GDM1 (cell line): Measurements from ENCODE around the gene MISP.

Experiments
- DNase-seq: peaks from one replicate; lab custom pipeline; 2025; lab: John Stamatoyannopoulos, UW

Gene MISP

DNA sequence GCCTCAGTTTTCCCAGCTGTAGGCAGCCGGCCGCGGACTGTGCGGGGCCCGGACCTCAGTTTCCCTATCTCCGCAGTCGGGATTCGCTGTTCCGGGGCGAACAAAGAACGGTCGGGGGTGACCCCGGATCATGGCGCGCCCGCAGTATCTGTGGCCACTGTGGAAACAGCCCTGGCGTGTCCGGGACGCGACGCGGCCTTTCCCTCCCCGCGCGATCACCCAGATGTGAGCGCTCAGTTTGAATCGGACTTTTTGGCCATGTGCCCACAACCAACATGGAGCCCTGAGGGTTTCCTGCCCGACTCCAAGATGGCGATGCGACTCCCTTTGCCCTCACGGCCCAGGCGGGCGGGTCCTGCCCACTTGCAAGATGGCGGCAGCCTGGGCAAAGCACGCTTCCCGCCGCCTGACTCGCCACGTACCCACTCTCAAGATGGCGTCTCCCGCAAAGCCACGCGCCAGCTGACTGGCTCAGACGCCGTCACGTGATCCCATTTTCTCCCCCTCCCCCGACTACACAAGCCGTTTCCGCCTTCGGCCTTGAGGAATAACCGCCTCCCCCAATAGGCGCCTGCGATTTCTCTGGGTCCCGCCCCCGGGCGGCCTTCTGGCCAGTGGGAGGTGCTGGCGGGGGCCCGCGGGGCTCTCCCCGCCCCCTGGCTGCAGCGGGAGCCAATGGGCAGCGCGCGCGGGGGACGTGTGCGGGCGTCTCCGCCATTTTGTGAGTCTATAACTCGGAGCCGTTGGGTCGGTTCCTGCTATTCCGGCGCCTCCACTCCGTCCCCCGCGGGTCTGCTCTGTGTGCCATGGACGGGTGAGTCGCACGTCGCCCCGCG lies 46.0 kb downstream of the MISP start, which contains the start of gene PTBP1:
Gene PTBP1, plus strand, starts transcription at position 761 of the 836 bp plus-strand sequence. Its CDS starts 46 bp downstream, at position 807.
- DNase-seq = peak; percentile 100

DNA sequence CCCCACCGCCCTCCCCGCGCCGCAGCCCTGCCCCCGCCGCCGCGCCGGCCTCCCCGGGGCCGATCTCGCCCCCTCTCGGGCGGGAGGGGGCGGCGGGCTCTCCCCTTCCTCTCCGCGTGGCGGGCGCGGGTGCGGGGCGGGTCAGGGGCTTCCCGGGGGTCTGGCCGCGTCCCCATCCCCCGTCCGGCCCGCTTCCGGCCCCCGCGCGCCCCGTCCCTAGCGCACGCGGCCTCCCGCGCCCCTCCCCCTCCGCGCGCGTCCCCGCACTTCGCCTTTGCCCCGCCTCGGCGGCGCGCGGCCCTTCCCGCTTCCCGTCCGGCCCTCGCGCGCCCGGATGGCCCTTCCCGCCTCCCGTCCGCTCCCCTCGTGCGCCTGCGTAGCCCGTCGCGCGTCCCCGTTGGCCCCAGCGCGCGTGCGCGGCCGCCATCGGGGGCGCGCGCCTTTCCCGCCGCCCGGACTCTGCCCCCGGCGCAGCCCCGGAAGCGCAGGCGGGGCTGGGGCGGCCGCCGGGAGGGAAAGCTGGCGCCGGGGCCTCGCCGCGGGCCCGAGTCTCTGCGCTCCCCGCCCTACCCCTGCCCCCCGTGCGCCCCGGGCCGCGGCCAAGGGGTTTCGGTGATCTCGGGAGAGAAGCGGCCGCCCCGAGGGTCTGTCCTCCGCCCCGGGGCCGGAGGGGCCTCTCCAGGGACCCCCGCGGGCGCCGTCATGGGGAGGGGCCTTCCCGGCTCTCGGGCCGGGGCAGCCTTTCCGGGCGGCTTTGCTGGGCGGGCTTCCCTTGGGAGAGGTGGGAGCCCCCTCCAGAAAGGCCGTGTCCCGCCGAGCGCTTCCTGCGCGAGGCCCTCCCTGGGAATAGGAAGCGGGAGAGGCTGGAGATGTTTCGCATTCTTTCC lies 46.9 kb downstream of the MISP start:
- peak; percentile 85 for DNase-seq

DNA sequence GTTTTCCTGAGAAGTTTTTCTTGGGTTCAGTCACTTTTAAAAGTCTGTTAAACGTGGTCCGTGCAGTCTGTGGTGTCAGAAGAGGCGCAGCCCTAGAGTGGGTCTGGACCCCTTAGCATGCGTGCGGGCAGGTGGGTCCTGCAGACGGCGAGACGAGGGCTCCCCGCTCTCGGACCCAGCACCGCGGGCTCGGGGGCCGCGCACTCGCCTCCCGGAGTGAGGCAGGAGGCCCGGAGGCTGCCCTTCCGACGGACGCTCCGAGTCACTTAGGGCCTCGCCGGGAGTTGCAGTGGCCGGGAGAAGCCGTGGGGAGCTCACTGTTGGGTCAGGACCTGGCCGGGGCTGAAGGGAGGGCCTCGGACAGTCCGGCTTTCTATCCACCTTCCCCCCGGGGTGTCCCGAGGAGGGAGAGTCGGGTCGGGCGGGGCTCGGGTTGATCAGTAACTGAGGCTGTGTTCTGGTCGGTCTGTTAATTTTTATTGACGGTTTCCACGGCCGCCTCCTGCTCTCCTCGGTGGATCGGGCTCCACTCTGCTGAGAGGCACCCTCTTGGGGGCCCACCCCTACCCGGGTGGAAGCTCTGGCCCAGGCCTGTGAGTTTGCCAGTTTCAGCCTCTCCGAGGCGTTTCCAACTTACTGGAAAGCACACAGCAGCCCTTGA lies 47.6 kb downstream of the MISP start:
- no peak for DNase-seq

DNA sequence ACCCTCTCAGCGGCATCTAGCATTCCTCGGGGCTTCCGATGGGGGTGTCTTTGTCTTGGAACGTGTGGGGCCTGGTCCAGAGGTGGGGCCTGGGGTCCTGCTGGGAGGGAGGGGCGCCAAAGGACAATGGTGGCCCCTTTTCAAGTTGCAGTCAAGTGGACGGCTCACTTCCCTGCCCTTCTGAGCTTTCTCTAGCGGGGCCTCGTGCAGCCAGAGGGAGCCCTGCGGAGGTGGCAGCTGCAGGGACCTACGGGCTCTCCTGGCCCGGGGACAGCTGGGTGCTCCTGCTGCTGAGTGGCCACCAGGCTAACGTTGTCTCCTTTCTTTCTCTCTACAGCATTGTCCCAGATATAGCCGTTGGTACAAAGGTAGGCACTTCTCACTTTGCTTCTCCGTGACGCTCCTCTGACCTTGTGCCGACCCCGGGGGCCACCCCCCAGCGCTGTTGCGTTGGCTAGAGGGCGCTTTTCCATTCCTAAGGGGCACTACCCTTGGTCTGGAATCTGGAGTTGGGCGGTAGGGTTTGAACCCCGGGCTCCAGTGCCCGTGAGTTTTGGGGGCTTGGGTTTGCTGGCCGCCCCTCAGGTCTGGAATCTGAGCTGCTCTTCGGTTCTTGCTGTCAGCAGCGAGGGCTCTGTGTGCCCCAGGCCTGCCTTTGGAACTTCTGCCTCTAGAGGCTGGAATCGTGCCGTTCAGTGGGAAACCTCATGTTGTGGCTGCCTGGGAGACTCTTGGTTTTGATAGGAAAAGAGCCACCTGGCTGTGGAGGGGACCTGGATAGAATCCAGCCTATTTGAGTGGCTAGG lies 48.4 kb downstream of the MISP start:
- DNase-seq = no peak

DNA sequence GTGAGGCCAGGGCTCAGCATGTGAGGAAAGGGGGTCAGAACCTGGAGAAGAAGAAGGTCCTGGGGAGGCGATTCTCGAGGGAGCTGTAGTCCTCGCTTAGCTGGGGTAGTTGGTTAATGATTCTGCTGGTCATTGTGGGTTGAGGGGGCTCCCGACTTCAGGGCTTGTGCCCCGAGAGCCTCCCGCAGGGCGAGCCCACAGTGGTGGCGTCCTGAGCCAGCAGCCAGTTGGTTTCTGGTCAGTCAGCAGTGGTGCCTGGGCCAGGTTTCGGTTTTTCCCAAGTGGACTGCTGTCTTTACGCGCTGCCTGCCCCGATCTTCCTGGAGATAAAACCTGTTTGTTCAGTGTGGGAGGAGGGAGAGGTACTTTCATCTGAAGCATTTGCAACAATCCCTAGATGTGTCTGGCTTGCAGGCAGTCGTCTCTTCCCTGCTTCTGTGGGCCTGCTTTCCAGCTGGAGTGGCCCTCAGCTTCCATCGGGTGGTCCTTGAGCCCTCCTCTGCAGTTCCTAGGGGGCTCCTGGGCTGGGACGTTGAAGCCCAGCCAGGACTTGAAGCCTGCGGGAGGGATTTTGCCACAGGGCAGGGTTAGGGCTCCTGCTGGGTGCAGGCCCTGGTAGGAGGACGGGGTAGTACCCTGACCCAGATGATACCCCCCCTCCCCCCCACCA lies 49.6 kb downstream of the MISP start:
- DNase-seq = no peak

DNA sequence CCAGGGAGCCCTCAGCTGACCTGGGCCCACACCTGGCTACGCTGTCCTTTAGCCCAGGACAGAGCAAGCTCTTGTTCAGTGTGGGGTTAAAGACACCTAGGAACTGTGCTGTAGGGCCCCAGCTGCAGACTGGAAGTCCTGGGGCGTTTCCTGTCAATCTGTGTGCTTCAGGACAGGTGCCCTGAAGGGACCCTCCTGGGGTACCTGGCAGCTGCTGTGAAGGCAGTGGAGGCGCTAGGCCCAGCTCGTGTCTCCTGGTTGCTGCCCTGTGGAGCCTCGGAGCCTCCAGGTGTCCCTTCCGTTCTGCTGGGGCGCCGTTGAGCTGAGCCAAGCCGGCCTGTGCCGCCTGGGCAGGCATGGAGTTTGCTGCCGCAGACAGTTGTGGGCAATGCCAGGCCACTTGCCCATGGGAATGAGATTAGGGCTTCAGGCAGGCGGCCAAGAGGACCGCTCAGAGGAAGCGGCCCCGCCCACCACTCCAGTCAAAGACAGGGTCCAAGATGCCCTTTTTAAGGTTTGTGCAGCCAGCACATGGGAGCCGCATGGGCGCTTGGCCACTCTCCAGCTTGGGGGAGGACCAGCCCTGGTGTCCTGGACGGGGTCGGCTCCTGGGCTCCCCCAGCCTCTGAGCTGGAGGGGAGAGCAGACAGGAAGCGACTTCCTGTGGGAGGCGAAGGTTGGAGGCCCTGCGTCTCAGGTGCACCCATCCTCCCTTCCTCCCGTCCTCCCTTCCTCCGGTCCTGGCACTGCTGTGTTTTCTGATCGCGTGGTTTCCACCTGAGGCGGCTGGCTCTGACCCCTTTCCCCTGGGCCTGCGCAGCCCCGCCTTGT lies 50.3 kb downstream of the MISP start:
- DNase-seq = no peak

DNA sequence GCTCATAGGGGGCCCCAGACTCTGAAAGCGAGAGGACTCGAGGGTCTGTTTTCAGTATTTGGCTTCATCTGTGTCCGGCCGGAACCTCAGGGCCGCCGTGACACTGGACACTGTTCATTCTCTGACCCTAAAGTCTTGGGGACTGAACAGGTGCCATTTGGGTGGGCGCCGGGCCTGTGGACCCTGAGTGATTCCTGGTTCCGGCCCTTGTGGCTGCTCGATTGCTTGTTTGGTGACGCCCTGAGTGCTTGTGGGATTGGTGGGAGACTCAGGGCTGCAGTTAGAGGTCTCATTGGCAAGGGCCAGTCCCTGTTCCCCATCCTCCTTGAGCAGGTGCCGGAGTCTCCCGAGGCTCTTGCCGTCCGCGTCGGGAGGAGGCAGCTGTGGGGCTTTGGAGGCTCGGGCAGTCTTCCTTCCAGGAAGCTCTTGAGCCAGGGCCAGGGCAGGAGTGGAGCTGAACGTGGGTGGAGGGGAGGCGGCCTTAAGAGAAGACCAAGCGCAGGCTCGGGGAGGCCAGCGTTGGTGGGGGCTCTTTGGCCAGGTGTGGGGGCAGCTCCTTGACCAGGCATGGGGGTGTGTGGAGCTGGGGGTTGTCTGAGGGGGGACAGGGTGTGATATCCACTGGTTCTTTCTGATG lies 51.1 kb downstream of the MISP start:
- no peak for DNase-seq

DNA sequence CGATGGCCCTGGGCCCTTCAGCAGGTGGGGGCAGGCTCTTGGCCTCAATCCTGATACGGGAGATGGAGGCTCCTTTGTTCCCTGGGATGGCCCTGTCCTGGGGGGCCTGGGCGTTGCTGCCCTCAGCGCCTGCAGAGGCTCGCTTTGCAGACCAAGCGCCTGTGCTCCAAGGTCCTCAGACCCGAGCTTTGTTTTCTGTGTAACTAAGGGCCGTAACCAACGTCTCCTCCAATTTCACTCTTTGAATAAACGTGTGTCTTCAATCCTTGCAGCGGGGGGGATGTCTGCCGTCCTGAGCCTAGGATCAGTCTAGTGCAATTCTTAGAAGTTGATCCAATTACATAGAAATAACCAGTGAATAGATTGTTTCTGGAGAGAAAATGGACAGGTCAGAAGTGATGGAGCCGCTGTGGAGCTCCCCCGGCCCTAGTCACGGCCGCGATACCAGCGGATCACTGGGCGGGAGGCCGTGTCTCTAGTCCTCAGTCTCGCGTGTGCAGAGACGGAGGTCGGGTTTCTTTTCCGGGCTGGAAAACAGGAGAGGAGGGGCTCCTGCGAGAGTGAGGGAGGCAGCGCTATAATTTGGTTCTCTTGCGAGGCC lies 51.7 kb downstream of the MISP start:
- no peak for DNase-seq

DNA sequence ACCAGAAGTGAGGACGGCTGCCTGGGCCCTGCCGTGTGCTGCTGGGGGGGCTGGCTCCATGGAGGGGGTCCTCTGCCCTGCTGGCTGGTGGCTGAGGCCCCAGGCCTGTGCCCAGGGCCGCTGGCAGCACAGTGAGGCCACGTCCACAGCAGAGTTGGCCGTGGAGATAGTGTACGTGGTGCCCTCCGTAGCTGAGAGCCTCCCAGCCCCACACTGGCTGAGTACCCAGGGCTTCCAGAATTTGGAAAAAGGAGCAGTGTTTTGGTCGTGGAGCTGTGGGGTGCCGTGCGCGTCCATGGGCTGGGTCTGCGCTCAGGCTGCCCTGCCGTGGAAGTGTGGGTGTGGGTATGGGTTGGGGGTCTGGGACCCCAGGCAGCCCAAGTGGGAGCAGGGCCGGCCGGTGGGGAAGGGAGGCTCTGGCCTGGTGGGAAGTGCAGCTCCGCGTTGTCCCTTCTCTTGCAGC lies 52.2 kb downstream of the MISP start:
- DNase-seq = no peak

DNA sequence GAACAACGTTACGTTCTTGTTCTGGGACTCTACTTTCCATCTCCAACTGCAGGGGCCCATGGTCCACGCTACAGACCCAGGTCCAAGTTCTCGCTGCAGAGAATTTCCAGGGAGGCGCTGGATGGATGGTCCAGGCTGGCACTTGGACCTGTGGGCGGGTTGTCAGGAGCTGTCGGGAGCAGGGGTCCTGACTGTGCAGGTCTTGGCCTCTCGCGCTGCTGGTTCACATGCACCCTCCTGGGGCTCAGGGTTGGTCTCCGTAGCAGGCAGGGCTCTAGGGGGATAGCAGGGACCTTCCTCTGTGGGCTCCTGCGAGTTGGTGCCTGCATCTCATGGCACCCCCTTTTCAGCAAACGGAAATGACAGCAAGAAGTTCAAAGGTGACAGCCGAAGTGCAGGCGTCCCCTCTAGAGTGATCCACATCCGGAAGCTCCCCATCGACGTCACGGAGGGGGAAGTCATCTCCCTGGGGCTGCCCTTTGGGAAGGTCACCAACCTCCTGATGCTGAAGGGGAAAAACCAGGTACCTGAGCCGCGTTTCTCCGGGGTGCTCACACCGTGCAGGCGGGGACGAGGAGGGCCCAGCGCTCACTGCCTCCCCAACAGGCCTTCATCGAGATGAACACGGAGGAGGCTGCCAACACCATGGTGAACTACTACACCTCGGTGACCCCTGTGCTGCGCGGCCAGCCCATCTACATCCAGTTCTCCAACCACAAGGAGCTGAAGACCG lies 52.9 kb downstream of the MISP start:
- DNase-seq = no peak

DNA sequence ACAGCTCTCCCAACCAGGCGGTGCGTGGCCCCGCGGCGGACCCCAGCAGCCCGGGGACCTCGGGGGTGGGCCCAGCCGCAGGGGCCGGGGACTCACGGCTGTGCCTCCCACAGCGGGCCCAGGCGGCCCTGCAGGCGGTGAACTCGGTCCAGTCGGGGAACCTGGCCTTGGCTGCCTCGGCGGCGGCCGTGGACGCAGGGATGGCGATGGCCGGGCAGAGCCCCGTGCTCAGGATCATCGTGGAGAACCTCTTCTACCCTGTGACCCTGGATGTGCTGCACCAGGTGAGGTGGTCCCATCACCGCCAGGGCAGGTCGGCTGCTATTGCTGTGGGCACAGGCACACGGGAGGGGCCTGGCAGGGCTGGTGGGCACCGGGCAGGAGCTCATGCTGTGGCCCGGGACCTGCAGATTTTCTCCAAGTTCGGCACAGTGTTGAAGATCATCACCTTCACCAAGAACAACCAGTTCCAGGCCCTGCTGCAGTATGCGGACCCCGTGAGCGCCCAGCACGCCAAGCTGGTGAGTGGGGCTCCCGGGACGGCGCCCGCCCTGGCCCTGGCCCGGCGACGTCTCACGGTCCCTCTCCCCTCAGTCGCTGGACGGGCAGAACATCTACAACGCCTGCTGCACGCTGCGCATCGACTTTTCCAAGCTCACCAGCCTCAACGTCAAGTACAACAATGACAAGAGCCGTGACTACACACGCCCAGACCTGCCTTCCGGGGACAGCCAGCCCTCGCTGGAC lies 53.7 kb downstream of the MISP start:
- DNase-seq = no peak

DNA sequence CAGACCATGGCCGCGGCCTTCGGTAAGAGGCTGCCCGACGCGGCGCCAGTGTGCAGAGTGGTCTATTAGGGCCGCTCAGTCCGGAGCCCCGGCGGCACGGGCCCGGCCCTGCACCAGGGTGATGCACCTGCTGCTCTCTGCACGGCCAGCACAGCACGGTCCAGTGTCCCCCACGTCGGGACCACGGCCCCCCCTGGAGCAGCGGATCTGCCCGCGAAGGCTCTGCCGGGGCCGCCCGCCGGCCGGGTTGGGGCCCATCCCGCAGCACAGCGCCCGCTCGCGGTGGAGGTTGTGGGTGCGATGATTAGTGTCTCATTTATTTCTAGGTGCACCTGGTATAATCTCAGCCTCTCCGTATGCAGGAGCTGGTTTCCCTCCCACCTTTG lies 54.2 kb downstream of the MISP start:
- no peak for DNase-seq

DNA sequence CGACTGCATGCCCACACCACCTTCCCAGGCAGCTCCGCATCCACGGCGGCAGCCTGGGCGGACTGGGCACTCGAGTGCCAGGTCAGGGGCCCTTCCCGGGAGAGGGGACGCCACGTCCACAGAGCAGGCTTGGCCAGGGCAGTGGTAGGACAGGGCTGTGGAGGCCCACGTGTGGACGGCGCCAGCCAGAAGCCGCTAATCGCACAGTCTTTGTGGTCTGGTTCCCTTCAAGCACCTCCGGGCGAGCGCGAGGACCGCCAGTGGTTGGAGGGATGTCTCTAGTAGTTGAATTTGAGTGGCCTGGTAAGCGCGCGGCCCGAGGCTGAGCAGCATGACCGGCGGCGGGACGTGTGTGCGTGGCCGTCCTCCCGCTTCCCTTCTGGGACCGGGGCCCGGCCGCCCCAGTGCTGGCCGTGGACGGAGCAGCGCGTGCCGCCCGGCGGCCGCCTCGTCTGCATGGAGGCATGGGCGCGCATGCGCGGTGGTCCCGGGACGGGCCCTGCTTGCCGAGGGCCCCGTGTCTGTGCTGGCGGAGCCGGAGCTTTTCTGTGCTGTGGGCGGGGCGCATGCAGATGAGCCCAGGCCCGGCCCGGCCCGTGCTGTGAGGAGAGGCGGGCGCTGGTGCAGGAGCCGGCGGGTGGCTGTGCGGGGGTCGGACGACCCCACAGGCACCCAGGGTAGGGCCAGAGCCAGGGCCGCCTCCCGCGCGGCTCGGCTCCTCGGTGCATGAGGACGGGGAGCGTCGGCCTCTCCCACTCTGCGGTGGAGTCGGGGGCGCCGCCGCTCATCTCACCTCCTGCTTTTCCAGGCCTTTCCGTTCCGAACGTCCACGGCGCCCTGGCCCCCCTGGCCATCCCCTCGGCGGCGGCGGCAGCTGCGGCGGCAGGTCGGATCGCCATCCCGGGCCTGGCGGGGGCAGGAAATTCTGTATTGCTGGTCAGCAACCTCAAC lies 55.0 kb downstream of the MISP start:
- no peak for DNase-seq

DNA sequence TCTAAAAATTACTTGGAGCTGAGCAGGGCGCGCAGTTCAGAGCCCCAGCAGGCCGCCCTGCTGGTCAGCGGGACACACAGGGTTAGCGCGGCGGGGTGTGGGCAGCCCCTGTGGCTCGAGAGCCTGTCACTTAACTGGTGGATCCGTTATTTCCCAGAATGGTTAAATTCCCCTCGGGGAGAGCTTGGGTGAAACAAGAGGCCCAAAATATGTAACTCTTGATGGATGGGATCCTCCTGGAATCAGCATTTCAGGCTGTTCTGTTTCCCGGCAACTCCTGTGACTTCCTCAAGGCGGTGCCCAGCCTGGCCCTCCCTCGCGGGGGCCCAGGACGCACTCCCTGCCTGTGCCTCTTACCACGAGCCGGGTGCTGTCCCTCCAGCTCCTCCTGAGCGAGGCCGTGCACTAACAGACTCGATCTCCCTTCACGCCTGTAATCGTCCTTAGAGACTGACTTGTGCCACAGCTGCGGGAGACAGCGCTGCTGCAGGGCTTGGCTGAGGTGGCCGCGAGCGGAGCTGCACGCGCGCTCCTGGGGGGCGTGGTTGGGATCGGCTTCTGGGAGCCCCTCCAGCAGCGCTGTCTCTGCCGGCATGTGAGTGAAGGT lies 56.0 kb downstream of the MISP start:
- no peak for DNase-seq

DNA sequence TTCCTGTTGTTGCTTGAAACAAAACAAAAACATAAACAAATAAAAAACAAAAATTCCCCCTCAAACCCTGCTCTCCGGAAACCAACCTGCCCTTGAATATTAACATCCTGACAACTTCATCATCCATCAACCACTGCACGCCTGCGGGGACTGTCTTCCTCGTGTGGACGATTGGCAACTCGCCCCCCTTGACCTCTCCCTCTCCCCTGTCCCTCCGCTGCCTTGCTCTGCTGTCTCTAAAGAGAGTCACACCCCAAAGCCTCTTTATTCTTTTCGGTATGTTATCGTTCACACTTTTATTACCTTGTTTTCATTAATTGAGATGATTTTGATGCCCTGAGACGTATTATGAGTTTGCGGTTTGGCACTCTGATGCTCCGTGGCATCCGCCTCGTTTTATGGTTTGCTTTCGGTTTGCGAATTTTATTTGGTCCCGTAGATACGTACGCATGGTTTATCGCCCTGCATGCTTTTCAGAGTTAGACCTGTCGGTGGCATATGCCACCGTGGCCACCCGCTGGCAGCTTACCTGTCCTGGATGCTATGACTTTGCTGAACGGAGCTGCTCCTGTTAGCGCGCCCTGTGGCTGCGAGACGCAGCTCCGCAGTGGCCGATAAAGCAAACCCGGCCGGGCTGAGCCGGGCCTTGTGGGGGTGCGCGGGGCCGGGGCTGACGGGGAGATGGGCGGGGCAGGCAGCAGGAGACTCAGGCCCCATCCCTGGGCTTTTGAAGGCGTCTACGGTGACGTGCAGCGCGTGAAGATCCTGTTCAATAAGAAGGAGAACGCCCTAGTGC lies 56.9 kb downstream of the MISP start:
- no peak for DNase-seq
